GM23248 (cell line): ENCODE data around the gene APH1A.
"Not testable (repeated sequence)": the region's sequence is repeated elsewhere in the genome, so short reads cannot be mapped to it uniquely, and the experiment has no call there.

Source experiments
- EZH2 ChIP-seq: fragments of 200-600 bp; sonication (generic); IDR thresholded peaks from 2 replicates; pipeline ENCODE4 v1.6.1; 2018; ENCODE audit warnings: antibody characterized with exemption, mild to moderate bottlenecking; ENCODE audit not compliant: insufficient read depth, poor library complexity, severe bottlenecking
- EZH2phosphoT487 ChIP-seq: fragments of 200-600 bp; sonication (generic); IDR thresholded peaks from 2 replicates; pipeline ENCODE4 v1.6.1; 2018; ENCODE audit warnings: antibody characterized with exemption, moderate library complexity, mild to moderate bottlenecking, low read depth; ENCODE audit not compliant: insufficient read depth

DNA sequence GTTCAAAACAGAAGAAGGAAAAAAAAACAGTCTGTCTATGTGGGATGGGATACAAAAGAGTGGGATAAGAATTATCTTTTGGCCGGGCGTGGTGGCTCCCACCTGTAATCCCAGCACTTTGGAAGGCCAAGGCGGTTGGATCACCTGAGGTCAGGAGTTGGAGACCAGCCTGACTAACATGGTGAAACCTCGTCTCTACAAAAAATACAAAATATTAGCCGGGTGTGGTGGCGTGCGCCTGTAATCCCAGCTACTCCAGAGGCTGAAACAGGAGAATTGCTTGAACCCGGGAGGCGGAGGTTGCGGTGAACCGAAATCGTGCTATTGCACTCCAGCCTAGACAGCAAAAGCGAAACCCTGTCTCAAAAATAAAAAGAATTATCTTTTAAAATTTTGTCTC, 31.6 kb downstream of the APH1A start:
- not testable (repeated sequence) for TF ChIP-seq EZH2, EZH2phosphoT487
